ENCODE results near the gene HSPA1B. TPM values are rescaled to one million over a fixed set of nuclear protein-coding genes. Genes with fewer than 3 reads are reported as not detected.

Gene HSPA1B
- total and polyA plus RNA-seq, 2 donors (not counting 1 experiment from before 2014, with no cell fraction given) = 79.2 to 145 TPM

- Histone ChIP-seq H2AFZ (ENCODE audit: insufficient read depth, low read depth, low read length, poor library complexity, severe bottlenecking) (no peak overlapping the region), H3K36me3 (replicated peaks in 1 of 2; ENCODE audit: control extremely low read depth in 1 of 2, control insufficient read depth in 1 of 2, extremely low read depth in 1 of 2, insufficient read depth in 2 of 2, low read length in 1 of 2) (peaks cover 4 to 44% of the 10 kb centered on the region in 2 experiments), H3K9ac (ENCODE audit: low read length) (no peak overlapping the region), H3K4me2 (replicated peaks; ENCODE audit: low read depth, low read length, poor library complexity, severe bottlenecking) (no peak overlapping the region), H3K79me2 (ENCODE audit: control insufficient read depth, insufficient read depth, low read length) (peaks cover 14% of the 10 kb centered on the region), H3K27ac (ENCODE audit: low read length in 2 of 2) (no peak overlapping the region), H4K20me1 (ENCODE audit: control insufficient read depth, insufficient read depth, low read length, poor library complexity, severe bottlenecking) (peaks cover 10% of the 10 kb centered on the region), H3K27me3 (replicated peaks in 1 of 4; ENCODE audit: control extremely low read depth in 1 of 4, control insufficient read depth in 3 of 4, insufficient read depth in 4 of 4, low read length in 3 of 4) (no peaks in the 10 kb centered on the region), H3K4me1 (ENCODE audit: control insufficient read depth in 2 of 2, insufficient read depth in 2 of 2, low read length in 2 of 2) (peaks cover 10 to 21% of the 10 kb centered on the region in 2 donors), H3K9me3 (ENCODE audit: control extremely low read depth in 1 of 3, control insufficient read depth in 2 of 3, insufficient read depth in 1 of 3, low read length in 2 of 3) (no peaks in the 10 kb centered on the region), H3K4me3 (ENCODE audit: control extremely low read depth in 1 of 5, extremely low read depth in 1 of 5, insufficient read depth in 1 of 5, low read depth in 2 of 5, low read length in 4 of 5) (no peak overlapping the region)
- no peak overlapping the region for H3K4me3 Mint-ChIP-seq
- DNase-seq (no peak), ATAC-seq (ENCODE audit: low read depth) (no peak)
- H3K27ac Mint-ChIP-seq = no peak overlapping the region
- WGBS (ENCODE audit: insufficient coverage) = 95% methylated on average over 6 of the region's 9 CpGs
- H3K9me3 Mint-ChIP-seq (ENCODE audit: insufficient read depth) = no peaks in the 10 kb centered on the region
- ChIA-PET CTCF (no interaction called here), POLR2A (no interaction called here)
- peaks cover 16% of the 10 kb centered on the region for H3K4me1 Mint-ChIP-seq
- no peaks in the 10 kb centered on the region for H3K27me3 Mint-ChIP-seq
- TF ChIP-seq EZH2 (IDR thresholded peaks at IDR 0.05; ENCODE audit: borderline replicate concordance, insufficient read depth, low read depth, low read length, poor library complexity, severe bottlenecking) = no peak
- TF ChIP-seq CTCF (IDR thresholded peaks at IDR 0.05) = no peak
- intact Hi-C loops (cut with micrococcal nuclease) = no loop called here
These were observed 14.5 kb downstream of the HSPA1B start for GRCh38 chr6:31842053-31842452.

- 95% methylated on average over 2 of the region's 3 CpGs for WGBS (ENCODE audit: insufficient coverage)
- DNase-seq (no peak), ATAC-seq (ENCODE audit: low read depth) (no peak)
- Histone ChIP-seq H3K27me3 (replicated peaks in 1 of 4; ENCODE audit: control extremely low read depth in 1 of 4, control insufficient read depth in 3 of 4, insufficient read depth in 4 of 4, low read length in 3 of 4) (no peaks in the 10 kb centered on the region), H3K79me2 (ENCODE audit: control insufficient read depth, insufficient read depth, low read length) (no peaks in the 10 kb centered on the region), H3K36me3 (replicated peaks in 1 of 2; ENCODE audit: control extremely low read depth in 1 of 2, control insufficient read depth in 1 of 2, extremely low read depth in 1 of 2, insufficient read depth in 2 of 2, low read length in 1 of 2) (peaks cover 4 to 20% of the 10 kb centered on the region in 2 experiments), H3K4me3 (ENCODE audit: control extremely low read depth in 1 of 5, extremely low read depth in 1 of 5, insufficient read depth in 1 of 5, low read depth in 2 of 5, low read length in 4 of 5) (no peak overlapping the region), H4K20me1 (ENCODE audit: control insufficient read depth, insufficient read depth, low read length, poor library complexity, severe bottlenecking) (no peaks in the 10 kb centered on the region), H2AFZ (ENCODE audit: insufficient read depth, low read depth, low read length, poor library complexity, severe bottlenecking) (no peak overlapping the region), H3K4me2 (replicated peaks; ENCODE audit: low read depth, low read length, poor library complexity, severe bottlenecking) (no peak overlapping the region), H3K9ac (ENCODE audit: low read length) (no peak overlapping the region), H3K27ac (ENCODE audit: low read length in 2 of 2) (no peak overlapping the region), H3K9me3 (ENCODE audit: control extremely low read depth in 1 of 3, control insufficient read depth in 2 of 3, insufficient read depth in 1 of 3, low read length in 2 of 3) (no peaks in the 10 kb centered on the region), H3K4me1 (ENCODE audit: control insufficient read depth in 2 of 2, insufficient read depth in 2 of 2, low read length in 2 of 2) (peaks cover 0 to 3% of the 10 kb centered on the region in 2 donors)
- Mint-ChIP-seq H3K9me3 (ENCODE audit: insufficient read depth) (no peaks in the 10 kb centered on the region), H3K27me3 (no peaks in the 10 kb centered on the region), H3K27ac (no peak overlapping the region), H3K4me1 (no peaks in the 10 kb centered on the region), H3K4me3 (no peak overlapping the region)
- ChIA-PET POLR2A (no interaction called here), CTCF (no interaction called here)
- TF ChIP-seq CTCF (IDR thresholded peaks at IDR 0.05) = no peak
- no peak for TF ChIP-seq EZH2 (IDR thresholded peaks at IDR 0.05; ENCODE audit: borderline replicate concordance, insufficient read depth, low read depth, low read length, poor library complexity, severe bottlenecking)
- intact Hi-C loops (cut with micrococcal nuclease) = no loop called here
These were observed 17.0 kb downstream of the HSPA1B start for GRCh38 chr6:31844507-31844906.

Data from B cell (primary cell).